Endothelial cell of umbilical vein (primary cell): ENCODE measurements around the gene FOXP1. TPM values are rescaled to one million over a fixed set of nuclear protein-coding genes. Genes with fewer than 3 reads are reported as not detected.

ENCODE experiments used
- BruUV-seq: library from RNA; stranded (reverse); fragments of 400-500 nt; replicated peaks from 2 replicates; lab custom pipeline; 2021; lab: Mats Ljungman, UMichigan
- CTCF ChIA-PET: fragments of 300-600, 350-600 bp; sonication (Branson Sonifier 250); formaldehyde crosslinking; loops from one replicate; lab custom pipeline; 2021; ENCODE audit warnings: antibody characterized with exemption, inconsistent platforms; lab: Charles Lee
- POLR2A ChIA-PET: fragments of 300-600, 350-600 bp; sonication (Branson Sonifier 250); formaldehyde crosslinking; loops from one replicate; lab custom pipeline; 2021; ENCODE audit warnings: antibody characterized with exemption, inconsistent platforms; lab: Charles Lee
- DNase-seq: peaks from one replicate; pipeline ENCODE4 v3.0.0-alpha.2; 2011; ENCODE audit warnings: low read depth, low spot score
- FAIRE-seq: peaks from 2 replicates; lab custom pipeline; 2011; peaks lifted over from hg19 to GRCh38; lab: Jason Lieb, UNC
- H2AFZ ChIP-seq: 2 replicates; pipeline ENCODE4 v1.6.0; 2012; ENCODE audit warnings: low read depth, low read length, control low read depth, inconsistent platforms
- H3K27ac ChIP-seq: 2 replicates; pipeline ENCODE4 v1.5.1; 2011; ENCODE audit warnings: low read depth, mild to moderate bottlenecking, control low read depth, low read length, moderate library complexity; ENCODE audit not compliant: insufficient read depth
- H3K27me3 ChIP-seq, 2 experiments: 2 replicates each; pipeline versions ENCODE4 v1.6.0 to v1.6.1; 2011; ENCODE audit warnings: low read length in 2 of 2, mixed read lengths in 1 of 2; ENCODE audit not compliant: control insufficient read depth in 2 of 2, insufficient read depth in 2 of 2
- H3K36me3 ChIP-seq, 2 experiments: 2 replicates in 1 of 2; 3 replicates in 1 of 2; pipeline ENCODE4 v1.5.1; 2011; ENCODE audit warnings: low read length in 2 of 2, mild to moderate bottlenecking in 1 of 2, moderate library complexity in 1 of 2; ENCODE audit not compliant: control insufficient read depth in 2 of 2, insufficient read depth in 2 of 2; ENCODE audit errors: extremely low read depth in 1 of 2
- H3K4me1 ChIP-seq: 3 replicates; pipeline ENCODE4 v1.5.1; 2011; ENCODE audit warnings: mild to moderate bottlenecking, low read length; ENCODE audit not compliant: control insufficient read depth, insufficient read depth; ENCODE audit errors: extremely low read depth
- H3K4me2 ChIP-seq: 2 replicates; pipeline ENCODE4 v1.6.1; 2011; ENCODE audit warnings: low read length, control low read depth, mixed read lengths; ENCODE audit not compliant: insufficient read depth
- H3K4me3 ChIP-seq, 3 experiments: fragments of 200-600 bp in 1 of 3; sonication (generic), shearing (Covaris generic) in 1 of 3; replicated peaks in 1 of 3; 2 replicates each; pipeline ENCODE4 v1.5.1; 2011 to 2016; ENCODE audit warnings: control low read depth in 3 of 3, low read length in 3 of 3, mild to moderate bottlenecking in 2 of 3, inconsistent platforms in 1 of 3, low read depth in 1 of 3, moderate library complexity in 1 of 3; ENCODE audit not compliant: insufficient read depth in 1 of 3
- H3K79me2 ChIP-seq: 2 replicates; pipeline ENCODE4 v1.6.0; 2012; ENCODE audit warnings: low read length, inconsistent platforms; ENCODE audit not compliant: control insufficient read depth, insufficient read depth
- H3K9ac ChIP-seq: replicated peaks from 2 replicates; pipeline ENCODE3; 2011; ENCODE audit warnings: low read length, control low read depth; ENCODE audit not compliant: insufficient read depth; ENCODE audit errors: extremely low read depth
- H3K9me1 ChIP-seq: replicated peaks from 3 replicates; pipeline ENCODE4 v1.6.0; 2011; ENCODE audit warnings: mild to moderate bottlenecking, low read length; ENCODE audit not compliant: control insufficient read depth, insufficient read depth; ENCODE audit errors: extremely low read depth
- H3K9me3 ChIP-seq: replicated peaks from 2 replicates; pipeline ENCODE4 v1.5.1; 2012; ENCODE audit warnings: low read length, inconsistent platforms; ENCODE audit not compliant: control insufficient read depth, insufficient read depth
- H4K20me1 ChIP-seq: replicated peaks from 2 replicates; pipeline ENCODE3; 2011; ENCODE audit warnings: mild to moderate bottlenecking, low read length; ENCODE audit not compliant: control insufficient read depth, insufficient read depth; ENCODE audit errors: extremely low read depth
- EZH2 ChIP-seq: IDR thresholded peaks from 2 replicates; pipeline ENCODE4 v1.6.1; 2012; ENCODE audit warnings: borderline replicate concordance, low read depth, mild to moderate bottlenecking, moderate library complexity, low read length, inconsistent platforms; ENCODE audit not compliant: severe bottlenecking
- FOS ChIP-seq: IDR thresholded peaks from 2 replicates; pipeline ENCODE4 v1.6.1; 2011; ENCODE audit warnings: mild to moderate bottlenecking, low read length, moderate library complexity, borderline replicate concordance; ENCODE audit not compliant: insufficient read depth
- GATA2 ChIP-seq: IDR thresholded peaks from 2 replicates; pipeline ENCODE4 v1.7.0; 2011; ENCODE audit warnings: low read depth, mild to moderate bottlenecking, moderate library complexity, mixed read lengths, low read length; ENCODE audit not compliant: insufficient read length, insufficient read depth
- JUN ChIP-seq: IDR thresholded peaks from 2 replicates; pipeline ENCODE4 v1.6.1; 2011; ENCODE audit warnings: borderline replicate concordance, low read depth; ENCODE audit not compliant: insufficient read length, insufficient read depth
- MYC ChIP-seq: IDR thresholded peaks from one replicate; pipeline ENCODE4 v1.6.1; 2011; ENCODE audit warnings: mild to moderate bottlenecking, low read depth, low read length
- POLR2A ChIP-seq: IDR thresholded peaks from 2 replicates; pipeline ENCODE4 v1.6.1; 2012; ENCODE audit warnings: low read depth, mild to moderate bottlenecking, control low read depth, low read length
- POLR2AphosphoS5 ChIP-seq: IDR thresholded peaks from 2 replicates; pipeline ENCODE4 v1.6.1; 2012; ENCODE audit warnings: low read depth, mild to moderate bottlenecking, control low read depth, low read length, moderate library complexity; ENCODE audit not compliant: insufficient read depth
- dilution Hi-C: fragments of 300-500 bp; cut with MboI; formaldehyde crosslinking; loops from one replicate; pipeline ENCODE4 v1.15.0; 2019; ENCODE audit warnings: low sequenced_read_pairs; ENCODE audit not compliant: extremely low pct_ligation_motif_present
- intact Hi-C: fragments of 100-400 bp; cut with micrococcal nuclease; formaldehyde crosslinking; loops from one replicate; pipeline ENCODE4 v1.10.0; 2022
- polyA plus RNA-seq, 4 experiments: library from polyadenylated mRNA; depleted of rRNA in 3 of 4; stranded (reverse) in 3 of 4; unstranded in 1 of 4; fragments of >200 nt; gene quantifications; 2 replicates each; pipeline versions ENCODE4 v1.2.1 to v1.2.3, GENCODE V29; 2011 to 2012; ENCODE audit warnings: missing spikeins in 1 of 4
- total RNA-seq: library from RNA; stranded (reverse); gene quantifications from 2 replicates; pipeline ENCODE4 v1.2.3, GENCODE V29; 2021
- TF ChIP-seq, protein P1 (sequence below), 2 donors: IDR thresholded peaks; 1 replicate in 1 of 2; 2 replicates in 1 of 2; pipeline ENCODE4 v1.5.1; 2011; ENCODE audit warnings: low read length in 2 of 2, mild to moderate bottlenecking in 2 of 2, moderate library complexity in 2 of 2, control low read depth in 1 of 2, inconsistent platforms in 1 of 2, low read depth in 1 of 2; ENCODE audit not compliant: insufficient read depth in 1 of 2; ENCODE audit errors: extremely low read depth in 1 of 2
- TF ChIP-seq, protein P2 (sequence below): IDR thresholded peaks from 2 replicates; pipeline ENCODE4 v1.6.1; 2011; ENCODE audit not compliant: insufficient read depth, insufficient read length

Gene FOXP1
- total and polyA plus RNA-seq, 2 donors (not counting 3 experiments of a cell fraction or from before 2014, with no cell fraction given): 41.0 to 107 TPM

DNA sequence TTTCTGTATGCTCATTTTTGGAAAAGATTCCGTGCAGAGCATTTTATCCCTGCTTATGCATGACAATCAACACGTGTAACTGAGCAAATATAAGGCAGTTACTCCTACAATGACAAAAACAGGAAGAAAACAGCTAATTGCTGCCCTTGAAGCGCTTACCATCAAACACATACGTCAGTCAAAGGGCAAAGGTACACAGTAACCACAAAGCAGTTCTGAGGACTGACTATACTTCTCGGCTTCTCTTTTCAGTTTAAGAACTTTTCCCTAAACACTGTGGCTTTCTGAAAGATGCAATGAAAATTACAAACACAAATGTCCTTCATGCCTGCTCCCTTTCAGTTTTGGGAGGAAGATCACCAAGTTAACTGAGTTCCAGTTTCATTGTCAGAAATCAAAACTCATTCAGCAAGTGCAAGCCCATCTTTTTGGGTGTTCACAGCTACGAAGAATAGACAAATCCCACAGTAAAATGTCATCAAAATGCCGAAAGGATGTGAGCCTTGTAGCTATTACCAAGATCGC, 602.8 kb downstream of the FOXP1 start:
- H3K79me2 ChIP-seq: peaks cover 24% of the 10 kb centered on the region
- H3K9me1 ChIP-seq: no peaks in the 10 kb centered on the region
- H3K27ac ChIP-seq: no peak overlapping the region

More for the DNA sequence above, 602.8 kb downstream of the FOXP1 start:
- no peak overlapping the region for H3K9ac ChIP-seq
- no peak overlapping the region for H3K4me3 ChIP-seq
- ChIA-PET POLR2A (interaction anchor here (0.6 kb wide), 1 partner anchor 479 kb away, joined by 3 read pairs; no protein-coding TSS in a partner anchor), CTCF (interaction anchor here (0.6 to 4.3 kb wide), 4 partner anchors 11 to 264 kb away, joined by 3 to 19 read pairs (median 3); no protein-coding TSS in a partner anchor)
- no peaks in the 10 kb centered on the region for H3K27me3 ChIP-seq
- no TSS peak for BruUV-seq
- FAIRE-seq (no peak), DNase-seq (no peak)
- no peak for TF ChIP-seq GATA2
- no peak for TF ChIP-seq MYC
- TF ChIP-seq JUN: no peak
- TF ChIP-seq POLR2AphosphoS5: no peak
- TF ChIP-seq POLR2A: no peak
- TF ChIP-seq EZH2: no peak
- TF ChIP-seq, protein P1, sequence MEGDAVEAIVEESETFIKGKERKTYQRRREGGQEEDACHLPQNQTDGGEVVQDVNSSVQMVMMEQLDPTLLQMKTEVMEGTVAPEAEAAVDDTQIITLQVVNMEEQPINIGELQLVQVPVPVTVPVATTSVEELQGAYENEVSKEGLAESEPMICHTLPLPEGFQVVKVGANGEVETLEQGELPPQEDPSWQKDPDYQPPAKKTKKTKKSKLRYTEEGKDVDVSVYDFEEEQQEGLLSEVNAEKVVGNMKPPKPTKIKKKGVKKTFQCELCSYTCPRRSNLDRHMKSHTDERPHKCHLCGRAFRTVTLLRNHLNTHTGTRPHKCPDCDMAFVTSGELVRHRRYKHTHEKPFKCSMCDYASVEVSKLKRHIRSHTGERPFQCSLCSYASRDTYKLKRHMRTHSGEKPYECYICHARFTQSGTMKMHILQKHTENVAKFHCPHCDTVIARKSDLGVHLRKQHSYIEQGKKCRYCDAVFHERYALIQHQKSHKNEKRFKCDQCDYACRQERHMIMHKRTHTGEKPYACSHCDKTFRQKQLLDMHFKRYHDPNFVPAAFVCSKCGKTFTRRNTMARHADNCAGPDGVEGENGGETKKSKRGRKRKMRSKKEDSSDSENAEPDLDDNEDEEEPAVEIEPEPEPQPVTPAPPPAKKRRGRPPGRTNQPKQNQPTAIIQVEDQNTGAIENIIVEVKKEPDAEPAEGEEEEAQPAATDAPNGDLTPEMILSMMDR (IDR thresholded peaks at IDR 0.05; ENCODE audit: extremely low read depth in 1 of 2, insufficient read depth in 1 of 2, low read depth in 1 of 2, low read length in 2 of 2): no peak
- TF ChIP-seq, protein P2, sequence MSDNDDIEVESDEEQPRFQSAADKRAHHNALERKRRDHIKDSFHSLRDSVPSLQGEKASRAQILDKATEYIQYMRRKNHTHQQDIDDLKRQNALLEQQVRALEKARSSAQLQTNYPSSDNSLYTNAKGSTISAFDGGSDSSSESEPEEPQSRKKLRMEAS: no peak
- no peak for TF ChIP-seq FOS
- no peaks in the 10 kb centered on the region for H4K20me1 ChIP-seq
- H3K9me3 ChIP-seq: no peaks in the 10 kb centered on the region
- H3K4me1 ChIP-seq: peaks cover 46% of the 10 kb centered on the region
- no peak overlapping the region for H3K4me2 ChIP-seq
- no peak overlapping the region for H2AFZ ChIP-seq
- dilution Hi-C loops (no loop called here), intact Hi-C loops (no loop called here)
- peaks cover 20 to 21% of the 10 kb centered on the region in 2 experiments for H3K36me3 ChIP-seq
